HL-60 (cell line): ENCODE results near the gene EP400.

Source experiments
- DNase-seq, 2 experiments: peaks; one replicate each; pipeline ENCODE4 v3.0.0-alpha.2; 2010 to 2020; ENCODE audit warnings: low read depth in 1 of 2, low spot score in 1 of 2
- H3K27ac ChIP-seq: fragments of 250-450 bp; sonication (Bioruptor Pico); replicated peaks from 2 replicates; pipeline ENCODE4 v1.5.1; 2020; ENCODE audit warnings: mild to moderate bottlenecking, moderate library complexity
- H3K27me3 ChIP-seq: fragments of 250-450 bp; sonication (Bioruptor Pico); 2 replicates; pipeline ENCODE4 v1.5.1; 2021; ENCODE audit warnings: mild to moderate bottlenecking, moderate library complexity; ENCODE audit not compliant: insufficient read depth, poor library complexity, severe bottlenecking
- H3K4me3 ChIP-seq: replicated peaks from 2 replicates; pipeline ENCODE4 v1.5.1; 2011; ENCODE audit warnings: mild to moderate bottlenecking, control low read depth, low read length; ENCODE audit not compliant: insufficient read depth
- CTCF ChIP-seq: IDR thresholded peaks from one replicate; pipeline ENCODE4 v1.5.1; 2011; ENCODE audit warnings: low read length, control low read depth, inconsistent platforms; ENCODE audit not compliant: insufficient read depth
- GABPA ChIP-seq: IDR thresholded peaks from 2 replicates; pipeline ENCODE4 v1.6.1; 2012; ENCODE audit warnings: low read depth
- POLR2AphosphoS5 ChIP-seq: IDR thresholded peaks from 2 replicates; pipeline ENCODE4 v1.6.1; 2012; ENCODE audit warnings: low read depth
- REST ChIP-seq: IDR thresholded peaks from 2 replicates; pipeline ENCODE4 v1.6.1; 2012; ENCODE audit warnings: low read depth; ENCODE audit not compliant: insufficient replicate concordance
- SPI1 ChIP-seq: IDR thresholded peaks from 2 replicates; pipeline ENCODE4 v1.6.1; 2012; ENCODE audit warnings: low read depth, mild to moderate bottlenecking, borderline replicate concordance

The EP400 gene

GRCh38 chr12:131914179-131914702 is 35.5 kb upstream of the EP400 start:
- Histone ChIP-seq H3K4me3 (no peak overlapping the region), H3K27me3 (no peaks in the 10 kb centered on the region), H3K27ac (no peak overlapping the region)
- no peak for DNase-seq
- TF ChIP-seq GABPA (no peak), CTCF (no peak), SPI1 (no peak), POLR2AphosphoS5 (no peak), REST (no peak)

- TF ChIP-seq REST: no peak
- TF ChIP-seq GABPA: no peak
- TF ChIP-seq SPI1: no peak
- no peak for TF ChIP-seq POLR2AphosphoS5
Observed at GRCh38 chr12:131915000-131915689, 34.6 kb upstream of the EP400 start.

GRCh38 chr12:131915823-131916222 is 33.9 kb upstream of the EP400 start:
- no peak overlapping the region for H3K4me3 ChIP-seq
- H3K27me3 ChIP-seq: no peaks in the 10 kb centered on the region
- TF ChIP-seq POLR2AphosphoS5: no peak
- no peak for TF ChIP-seq CTCF
- no peak for TF ChIP-seq REST
- TF ChIP-seq GABPA: no peak
- no peak for TF ChIP-seq SPI1

More at GRCh38 chr12:131915000-131915689, 34.6 kb upstream of the EP400 start:
- Histone ChIP-seq H3K4me3 (no peak overlapping the region), H3K27me3 (no peaks in the 10 kb centered on the region), H3K27ac (no peak overlapping the region)
- DNase-seq: no peak

More at GRCh38 chr12:131915823-131916222, 33.9 kb upstream of the EP400 start:
- no peak overlapping the region for H3K27ac ChIP-seq
- no peak for DNase-seq
